OCI-LY3 (cell line): ENCODE results near the gene RAB12.

Experiments
- H2AFZ ChIP-seq: fragments of 200-600, 300-600 bp; shearing (Covaris generic); 2 replicates; pipeline ENCODE4 v1.6.0; 2014; ENCODE audit warnings: antibody characterized with exemption, low read depth, low read length
- H3K27ac ChIP-seq: fragments of 200-600, 300-600 bp; sonication (generic); 2 replicates; pipeline ENCODE4 v1.5.1; 2014; ENCODE audit warnings: mild to moderate bottlenecking, low read length, moderate library complexity, mixed read lengths
- H3K27me3 ChIP-seq: fragments of 200-600, 300-600 bp; sonication (generic); 2 replicates; pipeline ENCODE4 v1.6.1; 2014; ENCODE audit warnings: low read depth, low read length, mixed read lengths
- H3K36me3 ChIP-seq: fragments of 200-600, 300-600 bp; sonication (generic); replicated peaks from 2 replicates; pipeline ENCODE3; 2014; ENCODE audit warnings: low read depth, low read length, mixed read lengths
- H3K4me1 ChIP-seq: fragments of 300-600, 200-600 bp; sonication (generic); 2 replicates; pipeline ENCODE4 v1.6.1; 2014; ENCODE audit warnings: low read length, mixed read lengths
- H3K4me2 ChIP-seq: fragments of 200-600, 300-600 bp; sonication (generic); 2 replicates; pipeline ENCODE4 v1.6.1; 2014; ENCODE audit warnings: low read length, mixed read lengths
- H3K4me3 ChIP-seq: fragments of 300-600, 200-600 bp; sonication (generic); 2 replicates; pipeline ENCODE4 v1.5.1; 2014; ENCODE audit warnings: antibody characterized with exemption, mild to moderate bottlenecking, low read length, moderate library complexity
- H3K79me2 ChIP-seq: fragments of 300-600, 200-600 bp; shearing (Covaris generic); 2 replicates; pipeline ENCODE4 v1.6.1; 2014; ENCODE audit warnings: mild to moderate bottlenecking, low read length, mixed read lengths
- H3K9ac ChIP-seq: fragments of 300-600, 200-600 bp; shearing (Covaris generic); 2 replicates; pipeline ENCODE4 v1.6.0; 2014; ENCODE audit warnings: mild to moderate bottlenecking, low read length, moderate library complexity
- H3K9me3 ChIP-seq: fragments of 200-600, 300-600 bp; shearing (Covaris generic); 2 replicates; pipeline ENCODE4 v1.6.1; 2014; ENCODE audit warnings: low read length, mixed read lengths; ENCODE audit not compliant: insufficient read depth
- H4K20me1 ChIP-seq: fragments of 200-600, 300-600 bp; sonication (generic); 2 replicates; pipeline ENCODE4 v1.6.1; 2016; ENCODE audit warnings: low read length, mixed read lengths; ENCODE audit not compliant: insufficient read depth
- CTCF ChIP-seq: fragments of 200-600, 300-600 bp; sonication (generic); IDR thresholded peaks from 2 replicates; pipeline ENCODE4 v1.5.1; 2014; ENCODE audit warnings: antibody characterized with exemption, low read length, low read depth
- EZH2phosphoT487 ChIP-seq: fragments of 200-600 bp; shearing (Covaris generic); IDR thresholded peaks from 2 replicates; pipeline ENCODE4 v1.6.1; 2018; ENCODE audit warnings: antibody characterized with exemption, mixed run types, low read depth

The RAB12 gene

GRCh38 chr18:8629602-8630001, 20.4 kb downstream of the RAB12 start:
- Histone ChIP-seq H3K27me3 (no peaks in the 10 kb centered on the region), H3K9me3 (no peaks in the 10 kb centered on the region), H3K4me3 (no peak overlapping the region), H3K4me1 (no peaks in the 10 kb centered on the region), H3K9ac (no peak overlapping the region), H2AFZ (no peak overlapping the region), H3K36me3 (peaks cover 31% of the 10 kb centered on the region), H4K20me1 (peaks cover 19% of the 10 kb centered on the region), H3K79me2 (peaks cover 48% of the 10 kb centered on the region), H3K27ac (no peak overlapping the region), H3K4me2 (no peak overlapping the region)
- TF ChIP-seq EZH2phosphoT487 (no peak), CTCF (no peak)

GRCh38 chr18:8630546-8630945, 21.3 kb downstream of the RAB12 start:
- H3K4me2 ChIP-seq, result no peak overlapping the region
- H3K4me3 ChIP-seq, result no peak overlapping the region
- no peak for TF ChIP-seq EZH2phosphoT487
- TF ChIP-seq CTCF, result no peak
- peaks cover 39% of the 10 kb centered on the region for H3K79me2 ChIP-seq
- H3K27ac ChIP-seq, result no peak overlapping the region
- H3K36me3 ChIP-seq, result peaks cover 37% of the 10 kb centered on the region
- H3K27me3 ChIP-seq, result no peaks in the 10 kb centered on the region
- H2AFZ ChIP-seq, result no peak overlapping the region
- peaks cover 10% of the 10 kb centered on the region; the same call in 1 of the 2 replicates for H4K20me1 ChIP-seq
- H3K9me3 ChIP-seq, result no peaks in the 10 kb centered on the region
- H3K4me1 ChIP-seq, result no peaks in the 10 kb centered on the region
- no peak overlapping the region for H3K9ac ChIP-seq

GRCh38 chr18:8631265-8631664, 22.0 kb downstream of the RAB12 start:
- Histone ChIP-seq H3K9ac (no peak overlapping the region), H3K4me3 (no peak overlapping the region), H2AFZ (no peak overlapping the region), H3K36me3 (peaks cover 34% of the 10 kb centered on the region), H3K27me3 (no peaks in the 10 kb centered on the region), H3K27ac (no peak overlapping the region), H3K4me2 (no peak overlapping the region), H3K9me3 (no peaks in the 10 kb centered on the region), H4K20me1 (peaks cover 6% of the 10 kb centered on the region; the same call in 1 of the 2 replicates), H3K4me1 (no peaks in the 10 kb centered on the region), H3K79me2 (peaks cover 33% of the 10 kb centered on the region)
- TF ChIP-seq EZH2phosphoT487 (no peak), CTCF (no peak)

GRCh38 chr18:8632386-8632785, 23.1 kb downstream of the RAB12 start:
- Histone ChIP-seq H3K9me3 (no peaks in the 10 kb centered on the region), H3K79me2 (peaks cover 31% of the 10 kb centered on the region), H3K9ac (no peak overlapping the region), H4K20me1 (peaks cover 6% of the 10 kb centered on the region; the same call in 1 of the 2 replicates), H3K4me3 (no peak overlapping the region), H2AFZ (no peak overlapping the region), H3K36me3 (peaks cover 39% of the 10 kb centered on the region), H3K4me2 (no peak overlapping the region), H3K27me3 (no peaks in the 10 kb centered on the region), H3K27ac (no peak overlapping the region), H3K4me1 (no peaks in the 10 kb centered on the region)
- TF ChIP-seq CTCF (no peak), EZH2phosphoT487 (no peak)
